ENCODE results near the gene RFFL.

The RFFL gene

DNA sequence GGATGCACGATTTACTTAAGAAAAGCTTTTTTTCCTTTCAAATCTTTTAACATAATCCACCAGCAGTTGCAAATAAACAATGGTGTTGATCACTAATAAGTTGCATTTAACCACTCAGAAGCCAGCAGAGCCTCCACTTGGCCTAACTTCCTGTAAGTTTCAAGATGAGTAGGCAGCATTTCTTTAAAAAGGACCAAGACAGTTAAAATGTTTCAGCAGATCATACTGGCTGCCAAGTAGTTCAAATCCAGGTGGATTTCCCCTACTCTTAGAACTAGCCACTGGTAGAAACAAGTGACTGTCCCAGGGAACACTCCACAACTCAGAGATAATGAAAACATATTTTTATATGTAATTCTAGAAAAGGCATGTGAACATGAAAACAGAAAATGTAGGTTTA lies 17.0 kb upstream of the RFFL start:
- no peak for DNase-seq (ENCODE audit: low read depth)

DNA sequence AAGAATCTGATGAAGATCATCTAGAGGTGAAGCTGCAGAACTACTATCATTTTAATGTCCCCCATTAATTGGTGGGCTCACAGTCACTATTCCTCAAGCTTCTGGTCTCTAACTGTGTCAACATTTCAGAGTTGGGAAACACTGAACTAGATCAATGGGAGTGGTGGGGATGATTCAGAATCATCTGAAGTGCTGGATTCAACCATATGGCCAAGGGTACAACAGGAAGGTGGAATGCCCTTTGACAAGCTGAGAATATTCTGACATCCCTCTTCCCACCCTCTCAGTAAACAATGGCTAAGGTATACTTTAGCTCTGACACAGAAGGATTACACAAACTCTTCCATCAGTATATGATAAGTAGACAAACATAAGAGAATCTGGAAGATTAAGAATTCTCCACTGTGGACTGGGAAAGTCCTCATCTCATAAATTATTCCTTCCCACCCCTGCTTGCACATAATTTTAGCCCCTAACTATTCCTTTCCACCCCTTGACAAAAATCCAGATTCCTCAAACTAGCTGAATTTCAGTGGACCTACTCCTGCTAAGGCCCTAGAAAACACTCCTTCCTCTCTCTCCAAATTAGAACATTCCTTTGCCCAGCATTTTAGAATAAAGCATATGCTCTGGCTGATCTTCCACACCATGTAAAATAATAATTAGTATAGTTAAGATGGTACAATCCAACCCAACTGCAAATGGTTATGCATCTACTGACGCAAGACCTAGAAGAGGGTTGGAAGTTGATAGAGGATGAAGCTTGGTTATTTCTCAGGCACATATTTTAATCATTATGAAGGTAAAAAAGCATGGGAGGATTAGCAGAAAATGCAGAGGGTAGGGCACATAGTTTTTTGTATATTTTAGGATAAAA lies 16.3 kb upstream of the RFFL start:
- no peak for DNase-seq (ENCODE audit: low read depth)

DNA sequence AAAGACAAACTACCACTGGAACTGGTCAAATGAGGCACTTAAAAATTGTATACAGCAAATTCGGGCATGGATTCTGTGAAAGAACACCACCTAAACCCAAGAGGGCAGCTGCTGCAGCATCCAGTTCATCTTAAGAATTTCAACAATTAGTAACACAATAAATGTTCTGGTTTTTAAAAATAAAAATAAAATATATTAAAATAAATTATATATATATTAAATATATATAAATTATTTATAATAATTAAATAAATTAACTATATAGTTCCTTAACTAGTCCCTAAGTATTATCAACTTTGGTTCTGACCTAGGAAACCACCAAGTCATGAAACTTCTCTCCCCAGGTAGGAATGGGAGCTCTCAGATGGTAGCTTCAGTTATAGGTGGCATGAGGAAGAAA lies 13.4 kb upstream of the RFFL start:
- no peak for DNase-seq (ENCODE audit: low read depth)

GRCh38 chr17:35074711-35075707 lies 11.5 kb upstream of the RFFL start:
- DNase-seq (ENCODE audit: low read depth), result no peak

DNA sequence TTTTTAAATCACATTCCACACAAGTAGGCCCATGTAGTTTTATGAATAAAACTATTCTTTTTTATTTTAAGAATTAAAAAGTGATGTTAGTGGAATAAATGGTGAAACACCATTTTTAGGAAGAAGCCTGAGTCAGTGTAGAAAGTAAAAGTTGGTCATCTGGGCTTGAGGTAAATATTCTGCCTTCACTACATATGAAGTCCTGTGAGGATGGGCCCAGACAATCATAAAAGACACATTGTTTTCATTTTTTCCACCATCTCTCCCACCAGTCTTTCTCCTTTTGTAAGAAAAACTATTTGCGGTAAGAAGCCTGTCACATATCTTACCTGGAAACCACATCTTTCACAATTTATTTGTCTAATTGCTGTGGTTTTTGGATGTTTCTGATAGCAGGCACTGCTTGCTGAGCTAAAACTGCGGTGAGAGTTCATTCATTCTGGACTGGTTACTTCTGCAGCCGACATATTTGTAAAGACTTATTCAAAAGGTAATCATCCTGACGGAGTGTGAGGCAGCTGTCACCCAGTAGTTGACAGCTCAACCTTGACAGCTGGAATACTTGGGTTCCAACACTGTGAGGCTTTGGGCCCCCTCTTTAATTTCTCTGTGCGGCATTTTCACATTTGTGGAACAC lies 10.6 kb upstream of the RFFL start:
- DNase-seq (ENCODE audit: low read depth), result no peak

DNA sequence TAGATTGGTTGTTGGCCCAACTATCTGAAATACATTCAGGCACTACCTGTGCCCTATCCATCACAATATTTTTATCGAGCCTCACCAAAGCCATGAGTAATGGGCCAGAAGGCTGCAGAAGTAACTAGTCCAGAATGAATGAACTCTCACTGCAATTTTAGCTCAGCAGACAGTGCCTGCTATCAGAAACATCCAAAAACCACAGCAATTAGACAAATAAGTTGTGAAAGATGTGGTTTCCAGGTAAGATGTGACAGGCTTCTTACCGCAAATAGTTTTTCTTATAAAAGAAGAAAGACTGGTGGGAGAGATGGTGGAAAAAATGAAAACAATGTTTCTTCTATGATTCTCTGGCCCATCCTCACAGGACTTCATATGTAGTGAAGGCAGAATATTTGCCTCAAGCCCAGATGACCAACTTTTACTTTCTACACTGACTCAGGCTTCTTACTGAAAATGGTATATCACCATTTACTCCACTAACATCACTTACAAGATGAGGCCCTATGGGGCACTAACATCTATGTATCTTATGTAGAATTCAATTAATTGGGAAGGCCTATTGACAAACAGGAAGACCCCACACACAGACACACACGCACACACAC lies 9.8 kb upstream of the RFFL start:
- DNase-seq (ENCODE audit: low read depth), result no peak

- no peak for DNase-seq (ENCODE audit: low read depth)
These were observed 5.8 kb upstream of the RFFL start for GRCh38 chr17:35069311-35069710.

DNA sequence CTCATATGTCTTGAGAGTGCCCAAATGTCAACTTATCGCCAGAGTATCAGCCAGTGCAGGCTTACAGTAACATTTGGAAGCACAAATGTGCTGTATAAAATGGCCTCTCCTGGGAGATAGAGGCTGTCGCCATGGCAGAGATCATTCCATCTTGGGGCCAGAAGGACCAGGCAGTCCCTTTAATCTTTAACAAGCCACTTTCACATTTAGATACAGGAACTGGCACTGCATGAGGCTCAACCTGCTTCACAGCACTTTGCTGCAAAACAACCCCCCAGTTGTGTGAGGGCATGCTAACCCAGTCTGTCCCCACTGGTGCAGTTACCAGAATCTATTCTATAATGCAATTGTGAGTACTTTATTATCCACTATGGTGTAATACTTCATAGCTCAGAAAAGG lies 4.7 kb upstream of the RFFL start:
- no peak for DNase-seq (ENCODE audit: low read depth)

GRCh38 chr17:35065880-35066279 lies 2.4 kb upstream of the RFFL start:
- no peak for DNase-seq (ENCODE audit: low read depth)

- no peak for DNase-seq (ENCODE audit: low read depth)
These were observed 1.2 kb upstream of the RFFL start for GRCh38 chr17:35064516-35065215.

DNA sequence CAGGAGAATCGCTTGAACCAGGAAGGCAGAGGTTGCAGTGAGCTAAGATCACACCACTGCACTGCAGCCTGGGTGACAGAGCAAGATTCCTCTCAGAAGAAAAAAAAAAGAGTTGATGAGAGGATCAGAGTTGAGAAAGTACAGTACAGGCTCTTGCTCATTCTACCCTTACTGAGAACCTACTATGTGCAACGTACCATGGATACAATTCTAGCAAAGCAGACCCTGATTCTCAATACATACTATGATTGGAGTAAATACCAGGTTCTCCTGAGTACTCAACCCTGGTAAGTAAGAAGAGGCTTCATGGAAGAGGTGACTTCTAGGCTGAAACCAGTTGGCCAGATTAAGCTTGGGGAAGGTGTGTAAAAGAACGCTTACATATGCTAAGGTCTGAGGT lies 1.2 kb downstream of the RFFL start:
- DNase-seq (ENCODE audit: low read depth), result no peak

DNA sequence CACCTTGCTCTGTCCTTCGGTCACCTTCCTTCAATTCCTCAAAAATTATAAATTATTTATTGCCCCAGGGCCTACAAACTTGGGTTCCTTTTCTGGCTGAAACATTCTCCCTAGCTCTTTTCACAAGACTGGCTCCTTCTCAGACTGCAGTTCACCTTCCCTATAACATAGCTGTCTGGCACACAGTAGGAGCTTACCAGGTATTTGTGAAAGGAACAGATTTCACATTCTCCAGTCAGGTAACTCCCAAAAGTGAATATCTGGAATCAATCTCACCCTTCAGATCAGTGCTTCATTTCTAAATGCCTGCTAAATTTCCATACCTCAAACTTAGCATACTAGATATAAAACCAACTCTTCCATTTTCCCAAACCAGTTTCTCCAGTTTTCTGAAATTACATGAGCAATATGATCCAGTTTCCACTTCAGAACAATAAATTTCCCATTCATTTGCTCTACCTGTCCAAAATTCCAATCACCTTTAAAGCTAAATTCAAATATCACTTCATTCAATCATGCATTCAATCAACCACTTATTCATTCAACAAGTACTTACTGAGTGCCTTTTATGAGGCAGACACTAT lies 6.1 kb downstream of the RFFL start:
- DNase-seq (ENCODE audit: low read depth), result no peak

DNA sequence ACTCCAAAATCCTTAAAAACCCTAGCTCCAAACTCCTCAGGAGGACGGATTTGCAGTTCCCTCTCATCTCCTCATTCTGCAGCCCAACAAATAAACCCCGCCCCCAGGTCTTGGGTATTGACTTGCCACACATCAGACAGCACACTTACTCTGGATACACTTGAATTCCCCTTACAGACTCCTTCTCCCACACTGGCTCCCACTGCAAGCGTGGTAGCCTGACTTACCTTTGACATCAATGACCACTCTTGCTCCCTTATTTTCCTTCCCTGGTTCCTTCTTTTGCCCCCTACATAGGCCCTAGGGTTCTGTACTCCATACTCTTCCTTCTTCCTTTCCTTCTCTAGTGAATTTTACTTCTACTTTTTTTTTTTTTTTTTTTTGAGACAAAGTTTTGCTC lies 7.5 kb downstream of the RFFL start:
- DNase-seq (ENCODE audit: low read depth), result no peak

- no peak for DNase-seq (ENCODE audit: low read depth)
These were observed 10.3 kb downstream of the RFFL start for GRCh38 chr17:35053204-35053603.

- no peak for DNase-seq (ENCODE audit: low read depth)
These were observed 10.7 kb downstream of the RFFL start for GRCh38 chr17:35052780-35053179.

DNA sequence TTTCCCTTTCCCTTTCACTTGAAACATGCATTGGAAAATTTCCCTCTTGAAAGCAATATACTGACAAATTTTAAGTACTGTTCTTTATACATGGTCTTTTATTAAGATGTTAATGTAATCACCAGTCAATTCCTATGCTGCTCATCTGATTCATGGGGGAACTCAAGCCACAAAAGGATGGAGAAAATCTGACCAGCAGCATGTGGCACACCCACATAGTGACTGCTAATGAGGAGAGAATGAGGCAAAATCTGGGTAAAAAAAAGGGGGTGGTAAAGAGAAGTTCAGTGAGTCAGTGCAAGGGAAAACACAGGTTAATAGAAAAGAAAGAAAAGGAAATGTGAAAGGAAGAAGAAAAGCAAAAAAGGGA lies 11.3 kb downstream of the RFFL start:
- no peak for DNase-seq (ENCODE audit: low read depth)

GRCh38 chr17:35051579-35052240 lies 11.8 kb downstream of the RFFL start:
- no peak for DNase-seq (ENCODE audit: low read depth)

- DNase-seq (ENCODE audit: low read depth), result no peak
These were observed 12.3 kb downstream of the RFFL start for GRCh38 chr17:35051183-35051578.

GRCh38 chr17:35050170-35050569 lies 13.3 kb downstream of the RFFL start:
- DNase-seq (ENCODE audit: low read depth), result no peak

GRCh38 chr17:35048685-35049379 lies 14.7 kb downstream of the RFFL start:
- no peak for DNase-seq (ENCODE audit: low read depth)
